H1 (cell line): ENCODE data around the gene OCSTAMP. TPM values are rescaled to one million over a fixed set of nuclear protein-coding genes. Genes with fewer than 3 reads are reported as not detected.

Source experiments
- BCL11A ChIP-seq, 2 experiments: IDR thresholded peaks; one replicate each; pipeline ENCODE4 v1.6.1; 2011; ENCODE audit warnings: low read depth in 2 of 2, low read length in 2 of 2, mild to moderate bottlenecking in 2 of 2
- CTBP2 ChIP-seq: IDR thresholded peaks from 2 replicates; pipeline ENCODE4 v1.7.0; 2011; ENCODE audit warnings: borderline replicate concordance, mild to moderate bottlenecking, moderate library complexity, mixed read lengths, low read length; ENCODE audit not compliant: insufficient read depth, insufficient read length
- polyA plus RNA-seq, 7 experiments: library from polyadenylated mRNA; depleted of rRNA in 3 of 7; stranded (reverse) in 5 of 7; unstranded in 2 of 7; fragments of >200 nt in 5 of 7; fragments of 200-250 nt in 2 of 7; gene quantifications; 1 replicate in 5 of 7; 2 replicates in 1 of 7; 4 replicates in 1 of 7; pipeline versions ENCODE4 v1.2.1 to v1.2.3, GENCODE V29; 2011 to 2013; ENCODE audit warnings: missing spikeins in 2 of 7, mixed read lengths in 2 of 7
- total RNA-seq: library from RNA; stranded (reverse); fragmentation: NEBNext Ultra II Directional; extraction: Animal tissue kit (Norgen Biotek cat#: 25700); gene quantifications from 2 replicates; pipeline ENCODE4 v1.2.1, GENCODE V29; 2021

OCSTAMP gene
- total and polyA plus RNA-seq, 2 of the 8 experiments (the other 6 are each of a cell fraction or from before 2014, with no cell fraction given): 0.09 to 0.13 TPM

DNA sequence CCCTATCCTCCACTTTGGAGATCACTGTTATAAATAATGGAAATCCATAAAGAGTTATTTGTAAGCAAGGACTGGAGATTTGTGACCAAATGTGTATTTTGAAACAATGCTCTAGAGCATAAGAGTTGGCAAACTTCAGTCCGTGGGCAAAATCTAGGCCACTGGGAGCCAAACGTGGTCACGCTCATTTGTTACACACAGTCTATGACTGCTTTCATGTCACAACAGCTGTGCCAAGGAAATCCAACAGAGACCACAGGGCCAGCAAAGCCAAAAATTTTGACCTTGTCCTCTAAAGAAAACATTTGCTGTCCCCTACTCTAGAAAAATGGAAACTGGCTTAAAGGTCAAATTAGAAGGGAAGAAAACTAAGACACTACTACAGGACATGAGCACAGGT lies 44.9 kb downstream of the OCSTAMP start (continued):
- TF ChIP-seq CTBP2: no peak
- TF ChIP-seq BCL11A (IDR thresholded peaks at IDR 0.05; ENCODE audit: low read depth in 2 of 2, low read length in 2 of 2): no peak
